Smooth muscle cell (in vitro differentiated cells): ENCODE data around the gene CNTRL. TPM values are rescaled to one million over a fixed set of nuclear protein-coding genes. Genes with fewer than 3 reads are reported as not detected.

ENCODE experiments used
- DNase-seq: peaks from one replicate; lab custom pipeline; 2025; ENCODE audit not compliant: unreplicated experiment; lab: John Stamatoyannopoulos, UW
- H2AFZ ChIP-seq: fragments of 200-600 bp; sonication (generic); 2 replicates; pipeline ENCODE4 v1.6.0; 2016; ENCODE audit warnings: antibody characterized with exemption, low read depth, mild to moderate bottlenecking
- H3F3A ChIP-seq: fragments of 200-600 bp; sonication (generic); 2 replicates; pipeline ENCODE4 v1.6.0; 2017; ENCODE audit warnings: antibody characterized with exemption, low read depth
- H3K27ac ChIP-seq: fragments of 200-600 bp; sonication (generic); 2 replicates; pipeline ENCODE4 v1.5.1; 2016; ENCODE audit warnings: low read depth, mild to moderate bottlenecking
- H3K27me3 ChIP-seq: fragments of 200-600 bp; sonication (generic); 2 replicates; pipeline ENCODE4 v1.6.1; 2016; ENCODE audit warnings: low read depth, mild to moderate bottlenecking
- H3K36me3 ChIP-seq: fragments of 200-600 bp; sonication (generic); 2 replicates; pipeline ENCODE4 v1.5.1; 2016; ENCODE audit warnings: low read depth
- H3K4me1 ChIP-seq: fragments of 200-600 bp; sonication (generic); 2 replicates; pipeline ENCODE4 v1.5.1; 2016; ENCODE audit warnings: low read depth
- H3K4me2 ChIP-seq: fragments of 200-600 bp; sonication (generic); 2 replicates; pipeline ENCODE4 v1.6.0; 2016; ENCODE audit warnings: mild to moderate bottlenecking
- H3K4me3 ChIP-seq: fragments of 200-600 bp; sonication (generic); 2 replicates; pipeline ENCODE4 v1.5.1; 2016; ENCODE audit warnings: mild to moderate bottlenecking
- H3K79me2 ChIP-seq: fragments of 200-600 bp; sonication (generic); 2 replicates; pipeline ENCODE4 v1.6.0; 2016; ENCODE audit warnings: low read depth, mild to moderate bottlenecking
- H3K9ac ChIP-seq: fragments of 200-600 bp; sonication (generic); 2 replicates; pipeline ENCODE4 v1.6.0; 2016; ENCODE audit warnings: low read depth
- H3K9me3 ChIP-seq: fragments of 200-600 bp; sonication (generic); replicated peaks from 2 replicates; pipeline ENCODE4 v1.5.1; 2016; ENCODE audit warnings: low read depth
- H4K20me1 ChIP-seq: fragments of 200-600 bp; sonication (generic); 2 replicates; pipeline ENCODE4 v1.6.0; 2016; ENCODE audit warnings: low read depth
- CTCF ChIP-seq: fragments of 200-600 bp; sonication (generic); IDR thresholded peaks from 2 replicates; pipeline ENCODE4 v1.5.1; 2017; ENCODE audit warnings: borderline replicate concordance, mild to moderate bottlenecking, antibody characterized with exemption; ENCODE audit not compliant: insufficient read depth, poor library complexity, severe bottlenecking
- WGBS: methylation state at CpG from one replicate; pipeline ENCODE4 v1.1.7; 2016; ENCODE audit warnings: low lambda C conversion rate; 5-methylcytosine and 5-hydroxymethylcytosine counted together
- polyA plus RNA-seq: library from polyadenylated mRNA; unstranded; fragments of >200 nt; fragmentation: Nextera tagmentation; extraction: Ambion mirVana; gene quantifications from 2 replicates; pipeline ENCODE4 v1.2.1, GENCODE V29; 2016
- total RNA-seq: library from RNA; depleted of rRNA; stranded (reverse); fragments of >200 nt; gene quantifications from 2 replicates; pipeline ENCODE4 v1.2.3, GENCODE V29; 2014

Gene CNTRL
- total and polyA plus RNA-seq, 2 experiments from 2014 or later = 3.6 to 9.1 TPM

- TF ChIP-seq CTCF = no peak
- Histone ChIP-seq H3K4me1 (no peaks in the 10 kb centered on the region), H4K20me1 (no peaks in the 10 kb centered on the region), H3K27ac (no peak overlapping the region), H3K36me3 (peaks cover 5% of the 10 kb centered on the region), H3F3A (no peaks in the 10 kb centered on the region), H3K4me2 (no peak overlapping the region), H3K79me2 (no peaks in the 10 kb centered on the region), H2AFZ (no peak overlapping the region), H3K9ac (no peak overlapping the region), H3K9me3 (no peaks in the 10 kb centered on the region), H3K4me3 (no peak overlapping the region), H3K27me3 (no peaks in the 10 kb centered on the region)
- DNase-seq = no peak
- WGBS = 100% methylated on average over 5 of the region's 5 CpGs
Measured at GRCh38 chr9:121171236-121171635, 96.5 kb downstream of the CNTRL start.

- H3K4me2 ChIP-seq = no peak overlapping the region
- H3K9ac ChIP-seq = no peak overlapping the region
- no peak overlapping the region for H3K27ac ChIP-seq
- no peak for DNase-seq
- no peaks in the 10 kb centered on the region for H3K79me2 ChIP-seq
- H3K27me3 ChIP-seq = no peaks in the 10 kb centered on the region
- H3F3A ChIP-seq = no peaks in the 10 kb centered on the region
- peaks cover 7% of the 10 kb centered on the region for H4K20me1 ChIP-seq
- TF ChIP-seq CTCF = no peak
- no peaks in the 10 kb centered on the region for H3K4me1 ChIP-seq
- H2AFZ ChIP-seq = no peak overlapping the region
- 96% methylated on average over 1 of the region's 1 CpG for WGBS
- H3K4me3 ChIP-seq = no peak overlapping the region
- no peaks in the 10 kb centered on the region for H3K9me3 ChIP-seq
- H3K36me3 ChIP-seq = peaks cover 5% of the 10 kb centered on the region
Measured at GRCh38 chr9:121172726-121173487, 98.2 kb downstream of the CNTRL start.

- Histone ChIP-seq H3K4me3 (no peak overlapping the region), H3K9ac (no peak overlapping the region), H3K4me1 (no peaks in the 10 kb centered on the region), H3K9me3 (no peaks in the 10 kb centered on the region), H4K20me1 (peaks cover 13% of the 10 kb centered on the region), H3K27ac (no peak overlapping the region), H3K4me2 (no peak overlapping the region), H3F3A (no peaks in the 10 kb centered on the region), H3K27me3 (no peaks in the 10 kb centered on the region), H3K79me2 (no peaks in the 10 kb centered on the region), H3K36me3 (peaks cover 5% of the 10 kb centered on the region), H2AFZ (no peak overlapping the region)
- WGBS = 97% methylated on average over 7 of the region's 7 CpGs
- no peak for TF ChIP-seq CTCF
- no peak for DNase-seq
Measured at GRCh38 chr9:121173501-121173900, 98.7 kb downstream of the CNTRL start.
